Duodenal mucosa (tissue), 2 donors: ENCODE measurements around the gene KLK15.

Experiments
- H3K27ac ChIP-seq: one replicate; pipeline ENCODE4 v1.7.0; 2013; ENCODE audit warnings: low read depth, low read length
- H3K27me3 ChIP-seq, 2 donors: one replicate each; pipeline ENCODE4 v1.7.0; 2013; ENCODE audit warnings: low read length in 2 of 2, control low read depth in 1 of 2; ENCODE audit not compliant: insufficient read depth in 2 of 2, control insufficient read depth in 1 of 2
- H3K36me3 ChIP-seq, 2 donors: one replicate each; pipeline ENCODE4 v1.7.0; 2013; ENCODE audit warnings: low read length in 2 of 2, control low read depth in 1 of 2; ENCODE audit not compliant: insufficient read depth in 2 of 2, control insufficient read depth in 1 of 2
- H3K4me1 ChIP-seq, 2 donors: one replicate each; pipeline ENCODE4 v1.7.0; 2013; ENCODE audit warnings: low read length in 2 of 2, control low read depth in 1 of 2; ENCODE audit not compliant: insufficient read depth in 2 of 2, control insufficient read depth in 1 of 2
- H3K4me3 ChIP-seq, 2 donors: one replicate each; pipeline ENCODE4 v1.7.0; 2013; ENCODE audit warnings: low read length in 2 of 2, low read depth in 1 of 2
- H3K9ac ChIP-seq, 2 donors: one replicate each; pipeline ENCODE4 v1.7.0; 2013; ENCODE audit warnings: low read length in 2 of 2, low read depth in 1 of 2
- H3K9me3 ChIP-seq, 2 donors: one replicate each; pipeline ENCODE4 v1.7.0; 2013; ENCODE audit warnings: low read length in 2 of 2, control low read depth in 1 of 2; ENCODE audit not compliant: control insufficient read depth in 1 of 2

KLK15 gene

GRCh38 chr19:50797429-50797780 lies 36.0 kb downstream of the KLK15 start:
- H3K36me3 ChIP-seq, result peaks cover 17 to 40% of the 10 kb centered on the region in 2 donors
- H3K4me3 ChIP-seq, result no peak overlapping the region
- H3K4me1 ChIP-seq, result peaks cover 0 to 4% of the 10 kb centered on the region in 2 donors
- H3K27ac ChIP-seq, result no peak overlapping the region
- H3K9me3 ChIP-seq, result no peaks in the 10 kb centered on the region
- peaks cover 0 to 1% of the 10 kb centered on the region in 2 donors for H3K27me3 ChIP-seq
- no peak overlapping the region for H3K9ac ChIP-seq

- H3K9ac ChIP-seq, result no peak overlapping the region
- no peaks in the 10 kb centered on the region for H3K4me1 ChIP-seq
- no peaks in the 10 kb centered on the region for H3K9me3 ChIP-seq
- no peak overlapping the region for H3K27ac ChIP-seq
- H3K36me3 ChIP-seq, result peaks cover 17 to 36% of the 10 kb centered on the region in 2 donors
- H3K27me3 ChIP-seq, result peaks cover 0 to 6% of the 10 kb centered on the region in 2 donors
- no peak overlapping the region for H3K4me3 ChIP-seq
Observed at GRCh38 chr19:50796634-50797428, 36.5 kb downstream of the KLK15 start.

- no peak overlapping the region for H3K9ac ChIP-seq
- no peak overlapping the region for H3K4me3 ChIP-seq
- H3K4me1 ChIP-seq, result peaks cover 0 to 5% of the 10 kb centered on the region in 2 donors
- peaks cover 5 to 6% of the 10 kb centered on the region in 2 donors for H3K27me3 ChIP-seq
- peaks cover 16 to 34% of the 10 kb centered on the region in 2 donors for H3K36me3 ChIP-seq
- no peaks in the 10 kb centered on the region for H3K9me3 ChIP-seq
- H3K27ac ChIP-seq, result no peak overlapping the region
Observed at GRCh38 chr19:50796128-50796633, 37.2 kb downstream of the KLK15 start.

DNA sequence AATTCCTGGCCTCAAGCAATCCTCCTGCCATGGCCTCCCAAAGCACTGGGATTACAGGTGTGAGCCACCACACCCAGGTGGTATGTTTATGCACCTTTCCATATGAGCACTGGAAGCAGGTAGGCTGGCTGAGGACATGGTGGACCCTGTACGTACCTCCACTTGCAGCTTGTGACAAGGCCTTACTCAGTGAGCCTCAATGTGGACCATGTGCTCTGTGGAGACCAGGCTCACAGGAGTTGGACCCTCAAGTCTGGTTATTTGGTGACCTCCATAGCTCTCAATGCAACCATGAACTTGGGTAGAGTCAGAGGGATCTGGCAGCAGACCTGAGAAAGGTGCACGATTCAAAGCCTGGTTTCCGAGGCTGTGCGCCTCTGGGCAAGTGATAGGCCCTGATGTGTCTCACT lies 37.7 kb downstream of the KLK15 start:
- H3K4me1 ChIP-seq, result peaks cover 0 to 5% of the 10 kb centered on the region in 2 donors
- peaks cover 11 to 29% of the 10 kb centered on the region in 2 donors for H3K36me3 ChIP-seq
- H3K9me3 ChIP-seq, result no peaks in the 10 kb centered on the region
- peaks cover 5 to 6% of the 10 kb centered on the region in 2 donors for H3K27me3 ChIP-seq
- H3K9ac ChIP-seq, result no peak overlapping the region
- H3K4me3 ChIP-seq, result no peak overlapping the region
- no peak overlapping the region for H3K27ac ChIP-seq

DNA sequence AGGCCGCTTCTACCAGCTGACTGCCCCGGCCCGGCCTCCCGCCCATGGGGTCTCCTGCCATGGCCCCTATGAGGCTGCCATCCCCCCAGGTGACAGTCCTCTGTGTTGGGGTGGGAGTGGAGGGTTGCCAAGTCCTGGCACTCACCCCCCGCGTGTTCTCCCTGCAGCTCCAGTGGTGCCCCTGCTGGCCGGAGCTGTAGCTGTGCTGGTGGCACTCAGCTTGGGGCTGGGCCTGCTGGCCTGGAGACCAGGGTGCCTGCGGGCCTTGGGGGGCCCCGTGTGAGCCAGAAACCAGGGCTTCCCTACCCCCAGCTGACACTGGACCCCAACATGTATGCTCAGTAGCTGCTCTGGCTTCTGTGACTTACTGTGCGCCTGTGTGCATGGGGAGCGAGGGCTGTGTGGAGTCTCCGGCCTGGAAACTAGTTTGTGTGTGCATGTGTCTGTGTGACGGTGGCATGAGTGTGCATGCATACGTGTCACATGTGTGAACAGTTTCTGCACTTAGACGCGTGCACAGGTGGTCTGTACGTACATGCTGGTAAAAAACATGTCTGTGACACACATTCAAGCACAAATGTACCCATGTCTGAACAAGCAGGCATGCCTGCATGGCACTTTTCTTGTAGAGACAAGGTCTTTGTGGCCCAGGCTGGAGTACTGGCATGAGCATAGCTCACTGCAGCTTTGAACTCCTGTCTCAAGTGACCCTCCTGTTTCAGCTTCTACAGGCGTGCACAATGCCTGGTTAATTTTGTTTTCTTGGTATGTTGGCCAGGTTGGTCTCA lies 38.3 kb downstream of the KLK15 start:
- H3K27ac ChIP-seq, result no peak overlapping the region
- peaks cover 5 to 6% of the 10 kb centered on the region in 2 donors for H3K27me3 ChIP-seq
- H3K36me3 ChIP-seq, result peaks cover 10 to 28% of the 10 kb centered on the region in 2 donors
- H3K4me3 ChIP-seq, result no peak overlapping the region
- H3K9ac ChIP-seq, result no peak overlapping the region
- H3K4me1 ChIP-seq, result peaks cover 0 to 5% of the 10 kb centered on the region in 2 donors
- H3K9me3 ChIP-seq, result no peaks in the 10 kb centered on the region

DNA sequence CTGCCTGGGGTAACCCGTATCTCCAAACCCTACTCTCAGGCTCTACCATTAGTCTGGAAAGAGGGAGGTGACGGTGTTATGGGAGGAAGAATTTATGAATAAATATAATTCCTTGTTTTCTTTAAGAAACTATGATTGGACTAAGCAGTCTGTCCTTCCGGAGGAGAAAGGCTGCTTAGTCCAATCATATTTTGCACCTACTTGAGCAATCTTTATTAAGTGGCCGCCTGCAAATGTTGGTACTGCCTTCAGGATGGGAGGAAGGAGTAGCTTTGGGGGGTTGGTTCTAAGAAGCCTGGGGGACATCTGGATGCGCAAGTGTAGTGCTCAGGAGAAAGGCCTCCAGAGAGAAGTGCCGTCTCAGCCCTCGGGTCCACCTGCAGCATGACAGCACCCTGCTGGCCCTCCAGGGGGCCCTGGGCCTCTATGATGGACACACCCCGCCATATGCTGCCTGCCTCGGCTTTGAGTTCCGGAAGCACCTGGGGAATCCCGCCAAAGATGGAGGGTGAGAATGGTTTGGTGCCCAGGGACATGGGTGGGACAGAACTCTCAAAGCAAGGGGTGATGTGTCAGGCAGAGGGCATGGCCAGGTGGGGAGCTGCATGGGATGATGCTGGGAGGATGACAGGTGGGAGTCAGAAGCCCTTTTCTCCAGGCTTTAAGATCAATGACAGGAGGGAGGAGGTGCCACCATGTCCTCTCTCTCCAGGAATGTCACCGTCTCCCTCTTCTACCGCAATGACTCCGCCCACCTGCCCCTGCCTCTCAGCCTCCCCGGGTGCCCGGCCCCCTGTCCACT lies 39.1 kb downstream of the KLK15 start:
- no peak overlapping the region for H3K27ac ChIP-seq
- no peaks in the 10 kb centered on the region for H3K9me3 ChIP-seq
- H3K4me3 ChIP-seq, result no peak overlapping the region
- peaks cover 10 to 26% of the 10 kb centered on the region in 2 donors for H3K36me3 ChIP-seq
- H3K4me1 ChIP-seq, result peaks cover 0 to 5% of the 10 kb centered on the region in 2 donors
- H3K9ac ChIP-seq, result no peak overlapping the region
- peaks cover 5 to 6% of the 10 kb centered on the region in 2 donors for H3K27me3 ChIP-seq

- Histone ChIP-seq H3K9ac (no peak overlapping the region), H3K36me3 (peaks cover 10 to 19% of the 10 kb centered on the region in 2 donors), H3K4me1 (peaks cover 0 to 5% of the 10 kb centered on the region in 2 donors), H3K27ac (no peak overlapping the region), H3K27me3 (peaks cover 5 to 6% of the 10 kb centered on the region in 2 donors), H3K4me3 (no peak overlapping the region), H3K9me3 (no peaks in the 10 kb centered on the region)
Observed at GRCh38 chr19:50793558-50794065, 39.8 kb downstream of the KLK15 start.

DNA sequence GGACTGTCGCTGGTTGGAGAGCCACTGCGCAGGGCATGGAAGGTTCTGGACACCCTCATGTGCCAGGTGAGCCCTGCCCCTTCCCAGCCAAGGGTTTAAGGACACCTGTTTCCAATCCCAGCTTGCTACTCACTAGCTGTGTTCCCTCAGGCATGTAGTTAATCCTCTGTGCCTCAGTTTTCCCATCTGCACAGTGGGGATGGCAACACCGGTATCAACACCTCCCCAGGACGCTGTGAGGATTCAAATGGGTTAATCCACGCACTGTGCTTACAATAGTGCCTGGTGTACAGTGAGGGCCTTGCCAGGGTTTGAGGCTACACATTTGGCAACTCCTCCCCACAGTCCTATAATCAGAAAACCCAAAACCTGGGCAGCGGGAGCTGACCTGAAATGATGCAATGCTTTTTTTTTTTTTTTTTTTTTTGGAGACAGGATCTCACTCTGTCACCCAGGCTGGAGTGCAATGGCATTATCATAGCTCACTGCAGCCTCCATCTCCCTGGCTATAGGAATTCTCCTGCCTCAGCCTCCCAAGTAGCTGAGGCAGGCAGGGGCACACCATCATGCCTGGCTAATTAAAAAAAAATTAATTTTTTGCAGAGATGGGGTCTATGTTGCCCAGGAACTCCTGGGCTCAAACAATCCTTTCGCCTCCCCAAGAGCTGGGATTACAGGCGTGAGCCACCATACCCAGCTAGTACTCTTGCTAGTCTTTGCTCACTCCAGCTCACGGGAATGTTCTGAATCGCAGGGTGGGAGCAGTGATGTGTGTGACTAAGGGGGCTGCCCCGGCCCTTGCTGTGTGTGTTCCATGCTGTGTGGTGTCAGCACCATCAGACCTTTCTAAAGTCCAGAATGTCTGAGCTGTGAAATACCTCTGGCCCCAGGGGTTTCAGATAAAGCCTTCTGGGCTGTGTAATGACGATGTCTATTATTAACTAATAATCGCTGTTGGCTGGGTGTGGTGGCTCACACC lies 40.8 kb downstream of the KLK15 start:
- Histone ChIP-seq H3K9me3 (no peaks in the 10 kb centered on the region), H3K36me3 (peaks cover 2 to 8% of the 10 kb centered on the region in 2 donors), H3K4me1 (peaks cover 0 to 5% of the 10 kb centered on the region in 2 donors), H3K27ac (no peak overlapping the region), H3K4me3 (no peak overlapping the region), H3K9ac (no peak overlapping the region), H3K27me3 (peaks cover 5 to 6% of the 10 kb centered on the region in 2 donors)
